Gastrocnemius medialis (tissue), 4 donors: ENCODE data around the gene IFIT5.

ENCODE experiments used
- CTCF ChIP-seq, 5 experiments: fragments of 450-650 bp in 3 of 5; fragments of 200-600 bp in 2 of 5; sonication (generic) in 2 of 5; IDR thresholded peaks in 4 of 5; conservative IDR thresholded peaks in 1 of 5; 1 replicate in 4 of 5; 2 replicates in 1 of 5; pipeline ENCODE4 v1.5.1; 2016 to 2019; ENCODE audit warnings: antibody characterized with exemption in 5 of 5, mild to moderate bottlenecking in 3 of 5, moderate library complexity in 3 of 5
- POLR2A ChIP-seq, 2 donors: fragments of 450-650 bp; IDR thresholded peaks; one replicate each; pipeline ENCODE4 v1.6.1; 2017; ENCODE audit warnings: antibody characterized with exemption in 2 of 2, mild to moderate bottlenecking in 2 of 2, moderate library complexity in 2 of 2

- no peak for TF ChIP-seq CTCF (IDR thresholded peaks at IDR 0.05 in 4 of 5, conservative IDR thresholded peaks at IDR 0.05 in 1 of 5)
- TF ChIP-seq POLR2A (IDR thresholded peaks at IDR 0.05), result no peak
These were observed 24.2 kb downstream of the IFIT5 start for GRCh38 chr10:89438525-89438924.
